ENCODE data around the gene EHD1. TPM values are rescaled to one million over a fixed set of nuclear protein-coding genes. Genes with fewer than 3 reads are reported as not detected.

EHD1 gene
- total RNA-seq, 1 donor from 2014 or later, result 47.3 TPM

- no peak for DNase-seq (ENCODE audit: low spot score)
These were observed 3.8 kb downstream of the EHD1 start for GRCh38 chr11:64874308-64875240.

DNA sequence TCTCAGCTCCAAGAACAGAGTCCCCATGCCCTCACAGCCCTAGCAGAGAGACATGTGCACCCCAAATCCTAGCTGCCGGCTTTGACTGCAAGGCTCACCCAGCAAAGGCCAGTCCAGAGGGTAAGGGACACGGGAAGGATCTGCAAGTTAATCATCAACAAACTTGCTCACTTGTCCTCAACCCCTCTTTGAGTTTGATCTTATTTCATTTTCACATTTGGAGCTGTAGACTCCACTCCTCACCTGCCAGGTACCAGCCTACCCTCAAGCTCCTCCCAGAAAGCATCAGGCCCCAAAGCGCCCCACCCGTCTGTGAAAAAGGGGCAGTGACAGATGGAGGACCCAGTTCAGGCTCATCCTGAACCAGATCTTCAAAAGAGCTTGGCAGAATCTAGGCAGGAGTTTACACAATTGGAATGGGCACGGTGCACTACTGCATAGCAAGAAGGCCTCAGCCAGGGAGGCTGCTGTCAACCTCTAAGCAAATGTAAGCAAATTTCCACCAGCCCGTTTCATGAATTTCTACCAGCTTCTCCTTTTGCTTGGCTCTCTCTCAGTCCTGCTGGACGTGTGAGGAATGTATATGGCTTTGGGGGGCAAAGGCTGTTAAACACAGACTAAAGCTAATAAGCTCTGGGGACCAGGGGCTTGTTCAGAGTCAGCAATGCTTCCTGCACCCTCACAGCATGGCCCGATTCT lies 5.5 kb downstream of the EHD1 start:
- DNase-seq (ENCODE audit: low spot score), result no peak

DNA sequence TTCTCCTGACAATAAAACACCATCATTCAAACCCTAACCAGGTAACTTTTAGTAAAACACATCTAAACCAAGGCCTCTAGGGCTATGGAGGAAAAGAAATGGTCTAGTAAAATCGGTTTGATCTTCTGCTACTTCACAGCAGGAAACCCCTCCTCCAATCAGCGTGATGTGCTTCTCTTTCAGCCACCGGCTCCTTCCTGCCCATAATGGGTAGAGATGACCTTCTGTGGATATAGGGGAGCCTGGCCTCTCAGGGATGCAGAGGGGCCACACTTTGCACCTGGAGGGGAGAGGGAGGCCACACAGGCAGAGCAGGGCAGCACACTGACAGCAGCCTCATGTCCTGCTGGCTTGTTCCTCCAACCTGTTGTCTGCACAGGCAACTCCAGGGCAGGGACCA lies 6.9 kb downstream of the EHD1 start:
- DNase-seq (ENCODE audit: low spot score), result no peak

DNA sequence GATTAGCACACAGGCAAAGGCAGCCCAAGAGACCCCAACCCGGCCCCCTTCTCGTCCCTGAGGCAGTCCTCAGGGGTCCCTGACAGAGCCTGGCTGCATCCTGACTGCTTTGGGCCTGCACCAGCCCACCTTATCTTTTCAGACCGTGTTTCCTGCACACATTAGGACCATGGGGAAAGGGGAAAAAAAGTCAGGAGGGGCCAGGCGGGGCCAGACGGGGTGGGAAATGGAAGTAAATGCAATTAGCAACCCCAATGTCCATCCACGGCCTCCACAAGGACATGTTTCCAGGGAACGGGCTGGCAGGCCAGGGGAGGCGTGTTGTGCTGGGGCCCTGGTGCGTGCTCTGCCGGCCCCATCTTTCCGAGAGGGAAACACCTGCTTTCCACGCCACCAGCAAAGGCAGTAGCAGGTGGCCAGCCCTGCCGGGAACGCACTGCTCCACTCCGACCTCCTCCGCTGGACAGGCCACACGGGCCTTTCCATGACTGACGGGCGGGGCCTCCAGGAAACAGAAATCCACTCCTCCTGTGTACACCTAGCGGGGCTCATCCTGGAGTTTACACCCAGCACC lies 7.4 kb downstream of the EHD1 start:
- DNase-seq (ENCODE audit: low spot score), result no peak

GRCh38 chr11:64870176-64870892 lies 8.1 kb downstream of the EHD1 start:
- no peak for DNase-seq (ENCODE audit: low spot score)

DNA sequence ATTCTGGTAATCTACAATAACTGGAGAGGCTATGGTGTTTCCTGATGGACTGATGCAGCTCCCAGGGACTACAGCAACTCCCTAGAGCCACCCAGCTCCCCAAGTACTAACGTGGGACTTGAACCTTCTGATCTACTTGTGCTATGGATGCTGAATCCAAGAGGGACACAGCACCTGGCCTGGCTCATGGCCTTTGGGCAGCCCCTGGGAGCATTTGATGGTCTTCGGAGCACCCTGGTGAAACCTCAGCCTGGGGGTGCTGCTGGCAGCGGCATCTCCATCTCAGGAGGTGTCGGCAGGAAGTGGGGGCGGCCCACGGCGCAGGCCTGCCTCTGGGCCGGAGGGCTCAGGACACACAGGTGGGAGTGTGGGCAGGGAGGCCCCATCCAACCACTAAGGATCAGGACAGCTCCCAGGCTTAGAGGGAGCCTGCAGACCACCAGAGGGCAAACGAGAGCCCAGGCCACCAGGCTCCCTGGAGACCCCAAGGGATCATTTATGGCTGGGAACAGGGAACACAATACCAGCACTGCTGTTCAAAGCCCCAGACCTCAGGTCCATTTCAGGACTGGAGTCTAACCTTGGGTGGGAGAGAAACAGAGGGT lies 8.7 kb downstream of the EHD1 start:
- DNase-seq (ENCODE audit: low spot score), result no peak

- no peak for DNase-seq (ENCODE audit: low spot score)
These were observed 9.4 kb downstream of the EHD1 start for GRCh38 chr11:64868904-64869570.

DNA sequence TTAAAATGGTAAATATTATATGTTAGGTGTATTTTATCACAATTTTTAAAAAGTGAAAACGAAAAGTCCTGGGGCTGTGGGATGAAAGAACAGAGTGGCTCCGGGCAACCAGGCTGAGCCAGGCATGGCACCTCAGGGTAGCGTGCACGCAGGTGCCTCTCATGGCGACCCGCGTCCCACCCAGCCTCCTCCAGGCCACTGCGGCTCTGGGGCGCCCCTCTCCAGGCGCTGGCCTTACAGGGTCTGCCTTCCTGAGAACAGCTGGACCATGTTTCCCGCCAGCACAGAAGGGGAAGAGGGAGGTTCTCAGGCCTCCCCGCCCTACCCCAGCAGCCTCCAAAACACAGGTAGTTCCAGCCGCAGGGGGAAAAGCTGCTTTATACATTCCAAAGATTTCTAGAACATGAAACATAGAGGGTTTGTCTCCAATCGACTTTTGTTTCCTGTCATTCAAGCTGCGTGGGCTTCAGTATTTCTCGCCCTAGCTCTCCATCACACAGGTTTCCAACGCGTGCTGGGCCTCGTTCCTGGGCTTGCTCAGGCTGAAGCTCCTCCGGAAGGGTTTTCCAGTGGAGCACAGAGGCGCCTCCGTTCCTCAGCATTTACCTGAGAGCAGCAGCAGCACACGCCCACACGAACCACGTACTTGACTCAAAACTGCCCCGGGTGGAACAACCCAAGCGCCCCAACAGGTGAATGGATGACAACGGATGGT lies 10.5 kb downstream of the EHD1 start:
- no peak for DNase-seq (ENCODE audit: low spot score)

DNA sequence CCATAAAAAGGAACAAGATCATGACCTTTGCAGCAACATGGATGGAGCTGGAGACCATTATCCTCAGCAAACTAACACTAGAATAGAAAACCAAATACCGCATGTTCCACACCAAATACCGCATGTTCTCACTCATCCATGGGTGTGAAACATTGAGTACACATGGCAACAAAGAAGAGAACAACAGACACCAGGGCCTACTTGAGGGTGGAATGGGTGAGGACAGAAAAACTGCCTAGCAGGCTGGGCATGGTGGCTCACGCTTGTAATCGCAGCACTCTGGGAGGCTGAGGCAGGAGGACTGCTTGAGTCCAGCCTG lies 12.3 kb downstream of the EHD1 start:
- no peak for DNase-seq (ENCODE audit: low spot score)

DNA sequence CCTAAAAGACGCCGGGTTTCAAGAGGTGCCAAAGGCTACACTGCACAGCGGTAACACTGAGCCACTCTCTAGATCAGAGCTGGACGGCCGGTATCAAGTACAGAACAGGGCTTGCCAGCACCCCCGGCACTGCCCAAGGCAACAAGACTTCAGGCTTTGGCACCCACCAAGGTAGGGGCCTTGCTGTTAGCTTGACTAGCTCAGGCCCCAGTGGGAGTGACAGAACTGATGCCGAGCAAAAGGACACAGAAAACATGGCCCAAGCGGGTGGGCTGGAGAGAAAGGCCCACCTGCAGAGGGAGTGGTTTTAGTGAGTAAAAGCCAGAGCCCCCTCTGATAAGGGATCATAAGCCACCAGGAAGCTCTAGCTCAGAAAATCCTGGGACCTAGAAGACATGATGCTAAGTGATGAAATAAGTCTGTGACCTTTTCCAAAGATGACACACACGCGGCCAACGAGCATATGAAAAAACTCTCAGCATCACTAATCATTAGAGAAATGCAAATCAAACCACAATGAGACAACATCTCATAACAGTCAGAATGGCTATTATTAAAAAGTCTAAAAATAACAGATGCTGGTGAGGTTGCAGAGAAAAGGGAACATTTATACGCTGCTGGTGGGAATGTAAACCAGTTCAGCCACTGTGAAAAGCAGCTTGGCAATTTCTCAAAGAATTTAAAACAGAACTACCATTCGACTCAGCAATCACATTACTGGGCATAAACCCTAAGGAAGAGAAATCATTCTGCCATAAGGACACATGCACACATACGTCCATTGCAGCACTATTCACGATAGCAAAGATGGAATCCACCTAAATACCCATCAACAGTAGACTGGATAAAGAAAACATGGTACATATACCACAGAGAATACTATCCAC lies 12.9 kb downstream of the EHD1 start:
- DNase-seq (ENCODE audit: low spot score), result no peak

GRCh38 chr11:64864473-64865285 lies 13.7 kb downstream of the EHD1 start:
- DNase-seq (ENCODE audit: low spot score), result peak; percentile 80

- DNase-seq (ENCODE audit: low spot score), result no peak
These were observed 14.3 kb downstream of the EHD1 start for GRCh38 chr11:64864135-64864472.

GRCh38 chr11:64863391-64864060 lies 14.9 kb downstream of the EHD1 start:
- DNase-seq (ENCODE audit: low spot score), result no peak

- DNase-seq (ENCODE audit: low spot score), result no peak
These were observed 15.4 kb downstream of the EHD1 start for GRCh38 chr11:64862987-64863390.

- no peak for DNase-seq (ENCODE audit: low spot score)
These were observed 17.0 kb downstream of the EHD1 start for GRCh38 chr11:64861227-64861975.

DNA sequence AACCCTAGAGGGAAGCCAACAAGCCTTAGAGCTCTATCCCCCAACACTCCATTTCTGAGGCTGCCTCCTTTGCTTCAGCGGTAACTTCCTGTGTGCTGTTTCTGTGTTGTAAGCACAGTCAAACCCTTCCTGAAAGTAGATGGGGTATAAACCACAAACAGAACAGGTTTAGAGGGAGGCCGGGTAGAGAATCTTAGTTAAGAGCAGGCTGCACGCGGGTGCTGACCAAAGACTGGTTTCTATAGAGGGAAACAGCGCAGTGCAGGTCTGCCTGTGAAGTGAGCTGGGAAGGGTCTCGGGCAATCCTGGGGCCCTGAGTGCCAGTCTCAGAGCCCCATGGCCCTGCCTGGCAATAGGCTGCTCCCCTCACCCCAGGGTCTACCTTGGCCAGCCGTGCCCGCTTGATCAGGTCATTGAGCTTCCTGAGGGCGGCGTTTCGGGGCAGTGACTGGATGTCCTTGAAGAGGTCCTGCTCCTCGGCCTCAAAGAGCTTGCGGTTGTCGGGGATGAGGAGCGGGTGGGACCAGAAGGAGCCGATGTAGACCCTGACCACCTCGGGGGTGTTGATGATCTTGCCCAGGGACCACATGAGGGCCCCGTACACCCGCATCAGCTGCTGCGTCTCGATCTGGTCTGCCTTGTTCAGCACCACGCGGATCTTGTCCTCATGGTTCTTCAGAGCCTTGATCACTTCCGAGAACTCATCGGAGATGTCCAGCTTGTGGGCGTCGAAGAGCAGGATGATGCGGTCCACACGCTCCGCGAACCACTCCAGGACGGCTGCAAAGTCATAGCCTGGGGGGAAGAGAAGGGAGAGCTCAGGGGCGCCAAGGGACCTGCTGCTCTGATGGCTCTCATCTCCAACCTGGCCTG lies 18.6 kb downstream of the EHD1 start:
- no peak for DNase-seq (ENCODE audit: low spot score)

All from ureter (tissue), 1 donor.